Measurements from ENCODE around the gene CDK16. TPM values are rescaled to one million over a fixed set of nuclear protein-coding genes. Genes with fewer than 3 reads are reported as not detected.

CDK16 gene
- total and polyA plus RNA-seq, 2 donors (not counting 1 experiment from before 2014, with no cell fraction given) = 68.2 to 92.9 TPM

DNA sequence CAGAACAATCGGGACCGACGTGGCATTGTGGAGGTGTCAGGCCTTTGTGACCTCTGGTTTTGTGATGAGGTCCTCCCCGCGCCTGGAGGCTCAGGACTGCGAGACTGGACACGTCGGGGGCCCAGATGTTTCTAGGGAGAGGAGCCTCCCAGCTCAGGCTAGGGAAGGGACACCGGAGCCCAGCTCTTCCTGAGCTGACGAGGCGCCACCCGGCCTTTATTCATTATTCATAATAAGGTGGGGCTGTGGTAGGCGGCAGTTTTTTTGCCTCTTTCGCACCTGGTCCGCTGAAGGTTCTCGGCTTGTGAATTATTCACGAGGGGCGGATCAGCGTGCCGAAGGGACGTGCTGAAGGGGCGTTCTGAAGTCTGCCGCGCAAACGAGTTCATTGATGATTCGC, 27.1 kb upstream of the CDK16 start:
- Histone ChIP-seq H3K9ac (ENCODE audit: low read length) (peak overlapping the region; percentile 82), H3K4me2 (replicated peaks; ENCODE audit: low read depth, low read length, poor library complexity, severe bottlenecking) (peak overlapping the region; percentile 90), H3K4me1 (ENCODE audit: control insufficient read depth in 2 of 2, insufficient read depth in 2 of 2, low read length in 2 of 2) (peaks cover 33 to 47% of the 10 kb centered on the region in 2 donors), H3K27me3 (replicated peaks in 1 of 4; ENCODE audit: control extremely low read depth in 1 of 4, control insufficient read depth in 3 of 4, insufficient read depth in 4 of 4, low read length in 3 of 4) (no peaks in the 10 kb centered on the region), H4K20me1 (ENCODE audit: control insufficient read depth, insufficient read depth, low read length, poor library complexity, severe bottlenecking) (peaks cover under 1% of the 10 kb centered on the region), H3K4me3 (ENCODE audit: control extremely low read depth in 1 of 5, extremely low read depth in 1 of 5, insufficient read depth in 1 of 5, low read depth in 2 of 5, low read length in 4 of 5) (peak overlapping the region; percentile 44 to 80 (median 66)), H3K36me3 (replicated peaks in 1 of 2; ENCODE audit: control extremely low read depth in 1 of 2, control insufficient read depth in 1 of 2, extremely low read depth in 1 of 2, insufficient read depth in 2 of 2, low read length in 1 of 2) (peaks cover 0 to 6% of the 10 kb centered on the region in 2 experiments), H3K9me3 (ENCODE audit: control extremely low read depth in 1 of 3, control insufficient read depth in 2 of 3, insufficient read depth in 1 of 3, low read length in 2 of 3) (no peaks in the 10 kb centered on the region), H3K27ac (ENCODE audit: low read length in 2 of 2) (peak overlapping the region; percentile 78 to 84), H3K79me2 (ENCODE audit: control insufficient read depth, insufficient read depth, low read length) (peaks cover 31% of the 10 kb centered on the region), H2AFZ (ENCODE audit: insufficient read depth, low read depth, low read length, poor library complexity, severe bottlenecking) (peak overlapping the region; percentile 80)
- Mint-ChIP-seq H3K27ac (peak overlapping the region; percentile 88), H3K4me3 (peak overlapping the region; percentile 91), H3K9me3 (ENCODE audit: insufficient read depth) (no peaks in the 10 kb centered on the region), H3K27me3 (no peaks in the 10 kb centered on the region), H3K4me1 (peaks cover 47% of the 10 kb centered on the region)
- ChIA-PET CTCF (interaction anchor here (2.4 to 3.8 kb wide), 2 partner anchors 192 to 332 kb away, joined by 22 to 23 read pairs; no protein-coding TSS in a partner anchor), POLR2A (interaction anchor here (0.6 to 1.6 kb wide), 6 partner anchors 27 to 370 kb away, joined by 3 to 11 read pairs (median 4); partner anchors contain the start of genes ARAF, CDK16 and USP11)
- ATAC-seq (ENCODE audit: low read depth) = peak; percentile 5
- DNase-seq = peak; percentile 65
- no peak for TF ChIP-seq EZH2 (IDR thresholded peaks at IDR 0.05; ENCODE audit: borderline replicate concordance, insufficient read depth, low read depth, low read length, poor library complexity, severe bottlenecking)
- TF ChIP-seq, protein P1, sequence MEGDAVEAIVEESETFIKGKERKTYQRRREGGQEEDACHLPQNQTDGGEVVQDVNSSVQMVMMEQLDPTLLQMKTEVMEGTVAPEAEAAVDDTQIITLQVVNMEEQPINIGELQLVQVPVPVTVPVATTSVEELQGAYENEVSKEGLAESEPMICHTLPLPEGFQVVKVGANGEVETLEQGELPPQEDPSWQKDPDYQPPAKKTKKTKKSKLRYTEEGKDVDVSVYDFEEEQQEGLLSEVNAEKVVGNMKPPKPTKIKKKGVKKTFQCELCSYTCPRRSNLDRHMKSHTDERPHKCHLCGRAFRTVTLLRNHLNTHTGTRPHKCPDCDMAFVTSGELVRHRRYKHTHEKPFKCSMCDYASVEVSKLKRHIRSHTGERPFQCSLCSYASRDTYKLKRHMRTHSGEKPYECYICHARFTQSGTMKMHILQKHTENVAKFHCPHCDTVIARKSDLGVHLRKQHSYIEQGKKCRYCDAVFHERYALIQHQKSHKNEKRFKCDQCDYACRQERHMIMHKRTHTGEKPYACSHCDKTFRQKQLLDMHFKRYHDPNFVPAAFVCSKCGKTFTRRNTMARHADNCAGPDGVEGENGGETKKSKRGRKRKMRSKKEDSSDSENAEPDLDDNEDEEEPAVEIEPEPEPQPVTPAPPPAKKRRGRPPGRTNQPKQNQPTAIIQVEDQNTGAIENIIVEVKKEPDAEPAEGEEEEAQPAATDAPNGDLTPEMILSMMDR (IDR thresholded peaks at IDR 0.05) = no peak
- intact Hi-C loops (cut with micrococcal nuclease) = loop anchor here (5.0 kb wide), 2 partner anchors 121 to 461 kb away; partner anchors contain the start of gene ELK1
- WGBS (ENCODE audit: insufficient coverage) = 0% methylated on average over 12 of the region's 26 CpGs

GRCh38 chrX:47191806-47192401, 26.6 kb upstream of the CDK16 start:
- peak; percentile 37 for DNase-seq
- H3K4me1 Mint-ChIP-seq = peaks cover 53% of the 10 kb centered on the region
- CTCF ChIA-PET = interaction anchor here (2.4 to 3.8 kb wide), 2 partner anchors 192 to 331 kb away, joined by 22 to 23 read pairs; no protein-coding TSS in a partner anchor
- H3K9me3 Mint-ChIP-seq (ENCODE audit: insufficient read depth) = no peaks in the 10 kb centered on the region
- no peak for ATAC-seq (ENCODE audit: low read depth)
- H3K27me3 ChIP-seq (replicated peaks in 1 of 4; ENCODE audit: control extremely low read depth in 1 of 4, control insufficient read depth in 3 of 4, insufficient read depth in 4 of 4, low read length in 3 of 4) = no peaks in the 10 kb centered on the region
- peak overlapping the region; percentile 78 to 84 for H3K27ac ChIP-seq (ENCODE audit: low read length in 2 of 2)
- no peaks in the 10 kb centered on the region for H3K27me3 Mint-ChIP-seq
- peaks cover 37% of the 10 kb centered on the region for H3K79me2 ChIP-seq (ENCODE audit: control insufficient read depth, insufficient read depth, low read length)
- intact Hi-C loops (cut with micrococcal nuclease) = loop anchor here (5.0 kb wide), 2 partner anchors 120 to 460 kb away; partner anchors contain the start of gene ELK1
- peak overlapping the region; percentile 90 for H3K4me2 ChIP-seq (replicated peaks; ENCODE audit: low read depth, low read length, poor library complexity, severe bottlenecking)
- peaks cover 0 to 6% of the 10 kb centered on the region in 2 experiments for H3K36me3 ChIP-seq (replicated peaks in 1 of 2; ENCODE audit: control extremely low read depth in 1 of 2, control insufficient read depth in 1 of 2, extremely low read depth in 1 of 2, insufficient read depth in 2 of 2, low read length in 1 of 2)
- H2AFZ ChIP-seq (ENCODE audit: insufficient read depth, low read depth, low read length, poor library complexity, severe bottlenecking) = peak overlapping the region; percentile 80
- TF ChIP-seq, protein P1 (IDR thresholded peaks at IDR 0.05) = no peak
- TF ChIP-seq EZH2 (IDR thresholded peaks at IDR 0.05; ENCODE audit: borderline replicate concordance, insufficient read depth, low read depth, low read length, poor library complexity, severe bottlenecking) = no peak
- peaks cover 38 to 53% of the 10 kb centered on the region in 2 donors for H3K4me1 ChIP-seq (ENCODE audit: control insufficient read depth in 2 of 2, insufficient read depth in 2 of 2, low read length in 2 of 2)
- peak overlapping the region; percentile 88 for H3K27ac Mint-ChIP-seq
- POLR2A ChIA-PET = interaction anchor here (0.6 to 1.6 kb wide), 4 partner anchors 26 to 370 kb away, joined by 4 to 11 read pairs (median 4); partner anchors contain the start of genes ARAF and CDK16
- no peaks in the 10 kb centered on the region for H3K9me3 ChIP-seq (ENCODE audit: control extremely low read depth in 1 of 3, control insufficient read depth in 2 of 3, insufficient read depth in 1 of 3, low read length in 2 of 3)
- no CpG with 5 or more reads among the region's 16 CpGs for WGBS (ENCODE audit: insufficient coverage)
- H3K4me3 ChIP-seq (ENCODE audit: control extremely low read depth in 1 of 5, extremely low read depth in 1 of 5, insufficient read depth in 1 of 5, low read depth in 2 of 5, low read length in 4 of 5) = peak overlapping the region in 4 of 5 experiments; percentile 64 to 80 (median 71)
- peak overlapping the region; percentile 82 for H3K9ac ChIP-seq (ENCODE audit: low read length)
- H4K20me1 ChIP-seq (ENCODE audit: control insufficient read depth, insufficient read depth, low read length, poor library complexity, severe bottlenecking) = peaks cover 7% of the 10 kb centered on the region
- peak overlapping the region; percentile 91 for H3K4me3 Mint-ChIP-seq

Measured in B cell (primary cell).